Upper lobe of left lung (tissue), 6 donors: ENCODE measurements around the gene HOXA2. TPM values are rescaled to one million over a fixed set of nuclear protein-coding genes. Genes with fewer than 3 reads are reported as not detected.
A peak's percentile ranks its signal among the peaks of the same experiment; 100 is the strongest.

Experiments
- ATAC-seq, 2 donors: fragments of 200-7000 bp; cut with Tn5 transposase; one replicate each; pipeline ENCODE4 v1.9.1; 2022; ENCODE audit warnings: mild to moderate bottlenecking in 2 of 2, moderate library complexity in 2 of 2; ENCODE audit not compliant: low FRiP score in 2 of 2
- DNase-seq, 2 donors: peaks; one replicate each; pipeline ENCODE4 v3.0.0-alpha.2; 2019 to 2020
- H3K27ac ChIP-seq, 4 donors: fragments of 200-600 bp; sonication (generic); one replicate each; pipeline ENCODE4 v1.5.1; 2016 to 2019
- H3K27me3 ChIP-seq, 4 donors: fragments of 200-600 bp; sonication (generic); one replicate each; pipeline ENCODE4 v1.5.1; 2017 to 2019
- H3K36me3 ChIP-seq, 4 donors: fragments of 200-600 bp; sonication (generic); one replicate each; pipeline ENCODE4 v1.5.1; 2016 to 2019
- H3K4me1 ChIP-seq, 4 donors: fragments of 200-600 bp; sonication (generic); one replicate each; pipeline ENCODE4 v1.5.1; 2018 to 2019
- H3K4me3 ChIP-seq, 4 donors: fragments of 200-600 bp; sonication (generic); one replicate each; pipeline ENCODE4 v1.5.1; 2017 to 2019; ENCODE audit warnings: mild to moderate bottlenecking in 2 of 4, moderate library complexity in 1 of 4
- H3K9me3 ChIP-seq, 4 donors: fragments of 200-600 bp; sonication (generic); one replicate each; pipeline ENCODE4 v1.5.1; 2018 to 2019
- CTCF ChIP-seq, 6 experiments: fragments of 450-650 bp in 4 of 6; fragments of 200-600 bp in 2 of 6; sonication (generic) in 2 of 6; IDR thresholded peaks; one replicate each; pipeline ENCODE4 v1.5.1; 2016 to 2019; ENCODE audit warnings: antibody characterized with exemption in 6 of 6
- EP300 ChIP-seq, 4 donors: sonication (generic); formaldehyde crosslinking; IDR thresholded peaks; one replicate each; pipeline ENCODE4 v1.5.1; 2017; ENCODE audit warnings: antibody characterized with exemption in 4 of 4, control low read depth in 2 of 4
- POLR2A ChIP-seq, 4 donors: fragments of 450-650 bp; IDR thresholded peaks; one replicate each; pipeline ENCODE4 v1.5.1; 2016 to 2017; ENCODE audit warnings: antibody characterized with exemption in 4 of 4, mild to moderate bottlenecking in 2 of 4
- POLR2AphosphoS5 ChIP-seq, 2 donors: sonication (generic); formaldehyde crosslinking; IDR thresholded peaks; one replicate each; pipeline ENCODE4 v1.5.1; 2017; ENCODE audit warnings: antibody characterized with exemption in 2 of 2
- WGBS, 2 donors: methylation state at CpG; one replicate each; pipeline ENCODE4 v1.1.5; 2017 to 2018; 5-methylcytosine and 5-hydroxymethylcytosine counted together
- total RNA-seq, 6 donors: library from RNA; depleted of rRNA in 4 of 6; stranded (reverse); fragments of >200 nt in 4 of 6; gene quantifications; one replicate each; pipeline versions ENCODE4 v1.1.0 to v1.2.1, GENCODE V29; 2016 to 2021
- donor health status: DM: no; HTN: no; CAD: no; lungs with moderate emphysema.
- donor health status: DM: no; HTN: yes; CAD: no; lungs with severe emphysema.

HOXA2 gene
- total RNA-seq, 6 donors from 2014 or later, result 0.30 to 3.0 (median 0.86) TPM; not detected in 1

- ATAC-seq (no peak), DNase-seq (no peak)
- Histone ChIP-seq H3K4me1 (peaks cover 5 to 36% (median 28%) of the 10 kb centered on the region in 4 donors), H3K4me3 (peak overlapping the region in 1 of 4 donors; percentile 49), H3K27ac (peak overlapping the region; percentile 89 to 95 (median 94)), H3K9me3 (no peaks in the 10 kb centered on the region), H3K36me3 (no peaks in the 10 kb centered on the region), H3K27me3 (peaks cover 0 to 18% (median 7%) of the 10 kb centered on the region in 4 donors)
- TF ChIP-seq POLR2AphosphoS5 (IDR thresholded peaks at IDR 0.05) (no peak), EP300 (IDR thresholded peaks at IDR 0.05) (no peak), POLR2A (IDR thresholded peaks at IDR 0.05) (no peak), CTCF (IDR thresholded peaks at IDR 0.05) (no peak)
- 66 to 70% methylated on average over 13 of the region's 13 CpGs for WGBS, 2 donors
Observed at GRCh38 chr7:27105301-27106031, 3.0 kb upstream of the HOXA2 start.

DNA sequence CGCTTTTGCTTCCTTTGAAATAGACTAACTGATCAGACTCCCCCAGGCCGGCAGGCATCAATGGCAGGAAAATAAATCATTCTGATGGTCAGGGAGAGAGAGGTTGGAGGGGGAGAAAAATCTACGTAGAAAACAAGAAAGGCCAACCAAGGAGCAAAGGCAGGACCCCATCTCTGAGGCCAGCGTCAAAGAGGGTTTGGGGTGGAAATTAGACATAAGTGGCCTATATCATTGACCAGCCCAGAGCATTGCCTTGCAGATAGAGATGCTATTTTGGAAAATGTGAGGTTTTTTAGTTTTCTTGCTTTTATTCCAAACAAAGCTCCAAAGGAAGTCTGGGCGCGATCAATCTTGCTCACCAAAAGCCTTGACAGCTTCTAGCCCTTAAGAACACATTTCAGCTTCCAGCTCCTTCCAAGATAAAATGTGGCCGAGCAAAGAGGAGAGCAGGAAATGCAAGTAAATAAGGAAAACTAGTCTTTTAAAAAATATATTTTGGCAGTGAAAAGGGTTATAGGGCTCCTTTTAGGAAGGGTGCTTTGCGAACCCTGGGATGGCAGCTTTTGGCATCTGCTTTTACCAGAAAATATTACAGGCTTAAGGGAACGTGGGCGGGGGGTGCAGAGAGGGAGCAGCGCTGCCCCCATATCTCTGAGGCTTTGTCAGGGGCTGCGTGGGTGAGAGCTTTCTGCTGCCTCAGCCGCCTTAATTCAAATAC is 2.0 kb upstream of the HOXA2 start:
- Histone ChIP-seq H3K4me3 (no peak overlapping the region), H3K36me3 (no peaks in the 10 kb centered on the region), H3K27ac (peak overlapping the region; percentile 89 to 95 (median 94)), H3K9me3 (no peaks in the 10 kb centered on the region), H3K27me3 (peaks cover 0 to 18% (median 7%) of the 10 kb centered on the region in 4 donors), H3K4me1 (peaks cover 5 to 31% (median 23%) of the 10 kb centered on the region in 4 donors)
- ATAC-seq (no peak), DNase-seq (no peak)
- TF ChIP-seq POLR2A (IDR thresholded peaks at IDR 0.05), result no peak
- TF ChIP-seq POLR2AphosphoS5 (IDR thresholded peaks at IDR 0.05), result no peak
- no peak for TF ChIP-seq CTCF (IDR thresholded peaks at IDR 0.05)
- TF ChIP-seq EP300 (IDR thresholded peaks at IDR 0.05), result no peak
- 47 to 59% methylated on average over 13 of the region's 13 CpGs for WGBS, 2 donors

DNA sequence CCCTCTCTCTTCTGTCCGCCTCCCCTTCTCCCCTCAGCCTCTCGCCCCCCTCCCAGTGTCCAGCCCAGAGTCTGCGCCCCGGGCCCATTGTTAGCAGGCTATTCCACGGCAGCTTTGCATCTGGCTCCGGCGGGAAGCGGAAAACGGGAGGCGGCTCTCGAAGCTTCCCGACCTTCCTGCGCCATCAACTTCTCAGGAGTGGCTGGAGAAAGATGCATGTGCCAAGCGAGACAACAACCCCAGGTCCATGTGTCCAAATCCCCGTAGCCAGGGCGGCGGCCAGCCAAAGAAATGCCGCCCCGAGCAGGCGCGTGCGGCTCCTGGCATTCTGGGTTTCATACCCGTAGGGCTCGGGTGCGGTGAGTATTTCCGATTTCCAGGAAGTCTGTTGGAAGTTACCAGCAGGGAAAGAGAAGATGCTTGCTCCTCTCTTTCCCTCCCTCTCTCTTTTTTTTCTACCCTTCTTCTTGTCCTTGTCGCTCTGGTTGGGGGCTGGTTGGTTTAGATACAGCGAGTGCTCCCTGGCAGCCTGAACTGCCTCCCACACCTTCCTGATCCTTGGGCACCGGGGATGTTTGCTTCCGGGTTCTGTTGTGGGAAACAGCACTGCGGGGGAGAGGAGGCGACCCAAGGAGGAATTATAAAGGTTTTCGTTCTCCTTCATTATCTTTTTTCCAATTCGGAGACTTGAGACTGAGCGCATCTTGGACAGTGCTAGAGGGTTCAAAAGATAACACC is 1.2 kb upstream of the HOXA2 start:
- Histone ChIP-seq H3K27ac (peak overlapping the region; percentile 89 to 95 (median 94)), H3K36me3 (no peaks in the 10 kb centered on the region), H3K4me1 (peaks cover 0 to 28% (median 16%) of the 10 kb centered on the region in 4 donors), H3K27me3 (peaks cover 0 to 21% (median 7%) of the 10 kb centered on the region in 4 donors), H3K4me3 (peak overlapping the region in 3 of 4 donors; percentile 37 to 50 (median 49)), H3K9me3 (no peaks in the 10 kb centered on the region)
- 11 to 20% methylated on average over 33 to 35 of the region's 35 CpGs for WGBS, 2 donors
- no peak for ATAC-seq
- DNase-seq, result peak in 1 of 2 donors; percentile 68
- TF ChIP-seq POLR2A (IDR thresholded peaks at IDR 0.05) (no peak), EP300 (IDR thresholded peaks at IDR 0.05) (no peak), POLR2AphosphoS5 (IDR thresholded peaks at IDR 0.05) (peak in 1 of 2 donors; percentile 32), CTCF (IDR thresholded peaks at IDR 0.05) (no peak)

- DNase-seq (peak in 1 of 2 donors; percentile 88), ATAC-seq (no peak)
- H3K4me1 ChIP-seq, result peaks cover 0 to 31% (median 17%) of the 10 kb centered on the region in 4 donors
- TF ChIP-seq CTCF (IDR thresholded peaks at IDR 0.05) (peak in 1 of 6 experiments; percentile 10), EP300 (IDR thresholded peaks at IDR 0.05) (no peak), POLR2AphosphoS5 (IDR thresholded peaks at IDR 0.05) (no peak), POLR2A (IDR thresholded peaks at IDR 0.05) (no peak)
- WGBS, 2 donors, result 3 to 17% methylated on average over 20 to 39 of the region's 39 CpGs
- H3K9me3 ChIP-seq, result no peaks in the 10 kb centered on the region
- peak overlapping the region; percentile 89 to 95 (median 94) for H3K27ac ChIP-seq
- H3K27me3 ChIP-seq, result peaks cover 0 to 31% (median 10%) of the 10 kb centered on the region in 4 donors
- H3K36me3 ChIP-seq, result no peaks in the 10 kb centered on the region
- H3K4me3 ChIP-seq, result peak overlapping the region; percentile 1 to 50 (median 43)
Observed at GRCh38 chr7:27101957-27102580, 414 bp downstream of the HOXA2 start.
